A549 (cell line): ENCODE data around the gene KIF3B. TPM values are rescaled to one million over a fixed set of nuclear protein-coding genes. Genes with fewer than 3 reads are reported as not detected.
"Not testable (repeated sequence)": the region's sequence is repeated elsewhere in the genome, so short reads cannot be mapped to it uniquely, and the experiment has no call there.

Experiments used
- ATAC-seq, 2 experiments: fragments of 200-7000 bp in 1 of 2; fragments of >200 bp in 1 of 2; cut with Nextera tagmentation in 1 of 2; cut with Tn5 transposase in 1 of 2; 3 replicates each; pipeline versions ENCODE4 v1.8.0 to v1.9.1; 2018 to 2020; ENCODE audit warnings: mild to moderate bottlenecking in 1 of 2, moderate library complexity in 1 of 2
- CTCF ChIA-PET: fragments of 300-600 bp; sonication (Branson Sonifier 250); formaldehyde crosslinking; extraction: SDS; loops from one replicate; lab custom pipeline; 2021; ENCODE audit warnings: antibody characterized with exemption, inconsistent platforms; lab: Yijun Ruan, JAX
- POLR2A ChIA-PET: fragments of 350-600 bp; formaldehyde crosslinking; extraction: SDS; loops from one replicate; lab custom pipeline; 2021; ENCODE audit warnings: antibody characterized with exemption, inconsistent platforms; lab: Yijun Ruan, JAX
- DNase-seq, 2 experiments: peaks; one replicate each; pipeline versions ENCODE4 v3.0.0 to v3.0.0-alpha.2; 2011 to 2016; ENCODE audit warnings: low read depth in 1 of 2, low spot score in 1 of 2
- FAIRE-seq: peaks from 2 replicates; lab custom pipeline; 2011; peaks lifted over from hg19 to GRCh38; lab: Jason Lieb, UNC
- H3K27ac ChIP-seq, 2 experiments: fragments of >200 bp; sonication (Bioruptor Twin); formaldehyde crosslinking; 3 replicates each; pipeline ENCODE4 v1.5.1; 2016 to 2017
- H3K4me1 ChIP-seq: fragments of >200 bp; sonication (Bioruptor Twin); formaldehyde crosslinking; 3 replicates; pipeline ENCODE4 v1.6.1; 2016
- H3K4me2 ChIP-seq: fragments of >200 bp; sonication (Bioruptor Twin); formaldehyde crosslinking; 3 replicates; pipeline ENCODE4 v1.6.1; 2016
- H3K4me3 ChIP-seq: fragments of >200 bp; sonication (Bioruptor Twin); formaldehyde crosslinking; 3 replicates; pipeline ENCODE4 v1.5.1; 2016
- H3K9me3 ChIP-seq: fragments of >200 bp; sonication (Bioruptor Twin); formaldehyde crosslinking; 3 replicates; pipeline ENCODE4 v1.6.1; 2016
- BCL3 ChIP-seq: fragments of >200 bp; sonication (Bioruptor Twin); formaldehyde crosslinking; IDR thresholded peaks from 3 replicates; pipeline ENCODE4 v1.6.1; 2016
- CEBPB ChIP-seq, 2 experiments: fragments of >200 bp in 1 of 2; sonication (Bioruptor Twin) in 1 of 2; formaldehyde crosslinking in 1 of 2; IDR thresholded peaks; 2 replicates each; pipeline ENCODE4 v1.6.1; 2012 to 2016
- CHD4 ChIP-seq: fragments of 200-600 bp; sonication (generic); IDR thresholded peaks from 2 replicates; pipeline ENCODE4 v1.6.1; 2016; ENCODE audit warnings: antibody characterized with exemption, mild to moderate bottlenecking, borderline replicate concordance
- EHF ChIP-seq: fragments of 250-450 bp; sonication (Bioruptor Pico); IDR thresholded peaks from 2 replicates; pipeline ENCODE4 v1.5.0; 2020; ENCODE audit warnings: mild to moderate bottlenecking
- EHMT2 ChIP-seq: fragments of 200-600 bp; sonication (generic); IDR thresholded peaks from 2 replicates; pipeline ENCODE4 v1.6.1; 2016; ENCODE audit warnings: antibody characterized with exemption, low read depth, mild to moderate bottlenecking, moderate library complexity
- ESRRA ChIP-seq: fragments of 150-350 bp; IDR thresholded peaks from 2 replicates; pipeline ENCODE4 v1.6.1; 2014; ENCODE audit warnings: mild to moderate bottlenecking, low read length, borderline replicate concordance
- FOSB ChIP-seq: fragments of 250-450 bp; sonication (Bioruptor Pico); IDR thresholded peaks from 2 replicates; pipeline ENCODE4 v1.5.0; 2020; ENCODE audit warnings: mild to moderate bottlenecking, moderate library complexity
- HMGXB4 ChIP-seq: fragments of 250-450 bp; sonication (Bioruptor Pico); IDR thresholded peaks from 2 replicates; pipeline ENCODE4 v1.5.0; 2021; ENCODE audit warnings: mild to moderate bottlenecking, moderate library complexity, borderline replicate concordance
- HOXB13 ChIP-seq: fragments of 250-450 bp; sonication (Bioruptor Pico); IDR thresholded peaks from 2 replicates; pipeline ENCODE4 v1.5.0; 2020; ENCODE audit warnings: low read depth, mild to moderate bottlenecking, moderate library complexity
- HOXB5 ChIP-seq: fragments of 250-450 bp; sonication (Bioruptor Pico); IDR thresholded peaks from 2 replicates; pipeline ENCODE4 v1.5.0; 2020; ENCODE audit warnings: mild to moderate bottlenecking, moderate library complexity
- MYC ChIP-seq: IDR thresholded peaks from 2 replicates; pipeline ENCODE4 v1.6.1; 2012; ENCODE audit warnings: mild to moderate bottlenecking, inconsistent platforms, low read length, improper control_type of control experiment, borderline replicate concordance
- NFE2L2 ChIP-seq: fragments of 150-350 bp; conservative IDR thresholded peaks from 2 replicates; pipeline ENCODE4 v1.6.1; 2014; ENCODE audit warnings: low read length
- POLR2A ChIP-seq: IDR thresholded peaks from 2 replicates; pipeline ENCODE4 v1.6.1; 2012; ENCODE audit warnings: mild to moderate bottlenecking, low read length
- WGBS: methylation state at CpG from one replicate; pipeline ENCODE4 v1.1.6; 2017; ENCODE audit errors: missing lambda C conversion rate; 5-methylcytosine and 5-hydroxymethylcytosine counted together
- polyA plus RNA-seq, 4 experiments: library from polyadenylated mRNA; depleted of rRNA in 3 of 4; stranded (reverse); fragments of >200 nt; fragmentation: RNase III in 1 of 4; extraction: RNeasy Plus Mini Kit Qiagen cat#74134 plus additional on column Dnase treatment in 1 of 4; gene quantifications; 2 replicates in 3 of 4; 3 replicates in 1 of 4; pipeline ENCODE4 v1.2.3, GENCODE V29; 2011 to 2017
- TF ChIP-seq, protein P1 (sequence below): fragments of >200 bp; sonication (Bioruptor Twin); formaldehyde crosslinking; IDR thresholded peaks from 3 replicates; pipeline ENCODE4 v1.5.1; 2016
- TF ChIP-seq, protein P2 (sequence below): IDR thresholded peaks from 2 replicates; pipeline ENCODE4 v1.6.1; 2012; ENCODE audit warnings: low read depth, borderline replicate concordance

Gene KIF3B
- polyA plus RNA-seq, 2 of the 4 experiments (the other 2 are of a cell fraction), result 23.7 to 33.7 TPM

- TF ChIP-seq CHD4 (no peak), HOXB5 (CRISPR knock-in tag) (no peak), POLR2A (no peak), EHMT2 (no peak), HOXB13 (CRISPR knock-in tag) (no peak)
- TF ChIP-seq, protein P1, sequence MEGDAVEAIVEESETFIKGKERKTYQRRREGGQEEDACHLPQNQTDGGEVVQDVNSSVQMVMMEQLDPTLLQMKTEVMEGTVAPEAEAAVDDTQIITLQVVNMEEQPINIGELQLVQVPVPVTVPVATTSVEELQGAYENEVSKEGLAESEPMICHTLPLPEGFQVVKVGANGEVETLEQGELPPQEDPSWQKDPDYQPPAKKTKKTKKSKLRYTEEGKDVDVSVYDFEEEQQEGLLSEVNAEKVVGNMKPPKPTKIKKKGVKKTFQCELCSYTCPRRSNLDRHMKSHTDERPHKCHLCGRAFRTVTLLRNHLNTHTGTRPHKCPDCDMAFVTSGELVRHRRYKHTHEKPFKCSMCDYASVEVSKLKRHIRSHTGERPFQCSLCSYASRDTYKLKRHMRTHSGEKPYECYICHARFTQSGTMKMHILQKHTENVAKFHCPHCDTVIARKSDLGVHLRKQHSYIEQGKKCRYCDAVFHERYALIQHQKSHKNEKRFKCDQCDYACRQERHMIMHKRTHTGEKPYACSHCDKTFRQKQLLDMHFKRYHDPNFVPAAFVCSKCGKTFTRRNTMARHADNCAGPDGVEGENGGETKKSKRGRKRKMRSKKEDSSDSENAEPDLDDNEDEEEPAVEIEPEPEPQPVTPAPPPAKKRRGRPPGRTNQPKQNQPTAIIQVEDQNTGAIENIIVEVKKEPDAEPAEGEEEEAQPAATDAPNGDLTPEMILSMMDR, result no peak
Measured at GRCh38 chr20:32370897-32371296, 93.4 kb downstream of the KIF3B start (continued).

- H3K9me3 ChIP-seq, result no peaks in the 10 kb centered on the region
- TF ChIP-seq BCL3 (no peak), FOSB (CRISPR knock-in tag) (no peak), ESRRA (no peak), HMGXB4 (CRISPR knock-in tag) (no peak), EHF (CRISPR knock-in tag) (no peak)
- TF ChIP-seq, protein P1, result no peak
- no peak for ATAC-seq
- ChIA-PET POLR2A (no interaction called here), CTCF (no interaction called here)
- no peak for DNase-seq
- 87% methylated on average over 2 of the region's 2 CpGs for WGBS
- no peak overlapping the region for H3K4me3 ChIP-seq
- H3K4me2 ChIP-seq, result no peak overlapping the region
- no peak overlapping the region for H3K27ac ChIP-seq
- FAIRE-seq, result no peak
- H3K4me1 ChIP-seq, result no peaks in the 10 kb centered on the region
Measured at GRCh38 chr20:32378461-32378860, 101.0 kb downstream of the KIF3B start.

DNA sequence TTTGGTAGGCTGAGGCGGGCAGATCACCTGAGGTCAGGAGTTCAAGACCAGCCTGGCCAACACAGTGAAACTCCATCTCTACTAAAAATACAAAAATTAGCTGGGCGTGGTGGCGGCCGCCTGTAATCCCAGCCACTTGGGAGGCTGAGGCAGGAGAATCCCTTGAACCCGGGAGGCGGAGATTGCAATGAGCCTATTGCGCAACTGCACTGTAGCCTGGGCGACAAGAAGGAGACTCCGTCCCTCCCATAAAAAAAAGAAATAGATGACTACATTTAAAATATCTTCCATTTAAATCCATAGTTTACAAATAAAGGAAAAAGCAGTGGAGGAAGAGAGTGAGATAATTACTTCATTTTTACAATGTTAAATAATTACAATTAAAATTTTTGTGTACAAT, 102.6 kb downstream of the KIF3B start:
- CTCF ChIA-PET, ATAC-seq, H3K4me1 ChIP-seq, FAIRE-seq, POLR2A ChIA-PET, H3K4me2 ChIP-seq, H3K4me3 ChIP-seq, DNase-seq, H3K27ac ChIP-seq, H3K9me3 ChIP-seq: not testable (repeated sequence)
- WGBS, result 94% methylated on average over 9 of the region's 9 CpGs
- peak; percentile 76 to 90; a peak in 3 of 4 replicates for TF ChIP-seq CEBPB (IDR thresholded peaks at IDR 0.05)

DNA sequence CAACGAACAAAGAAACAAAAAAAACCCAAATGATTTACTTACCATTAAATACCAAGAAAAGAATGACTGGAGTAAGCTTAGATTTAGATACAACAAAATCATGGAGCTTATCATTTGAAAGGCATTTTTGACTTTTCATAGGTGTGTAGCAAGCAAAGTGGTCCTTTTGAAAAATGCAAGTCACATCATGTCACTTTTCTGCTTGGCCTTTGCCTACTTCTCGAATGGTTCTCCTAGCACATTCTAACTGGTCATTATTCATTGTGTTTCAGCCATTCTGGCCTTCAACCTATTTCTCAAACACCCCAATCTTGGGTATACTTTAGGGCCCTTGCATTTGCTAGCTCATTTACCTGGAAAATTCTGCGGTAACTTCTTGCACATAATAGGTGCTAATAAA, 103.3 kb downstream of the KIF3B start:
- TF ChIP-seq, protein P2, sequence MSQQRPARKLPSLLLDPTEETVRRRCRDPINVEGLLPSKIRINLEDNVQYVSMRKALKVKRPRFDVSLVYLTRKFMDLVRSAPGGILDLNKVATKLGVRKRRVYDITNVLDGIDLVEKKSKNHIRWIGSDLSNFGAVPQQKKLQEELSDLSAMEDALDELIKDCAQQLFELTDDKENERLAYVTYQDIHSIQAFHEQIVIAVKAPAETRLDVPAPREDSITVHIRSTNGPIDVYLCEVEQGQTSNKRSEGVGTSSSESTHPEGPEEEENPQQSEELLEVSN, result no peak
- TF ChIP-seq MYC, result no peak
- TF ChIP-seq NFE2L2, result peak; percentile 42
- whole genome bisulfite sequencing, result 93% methylated on average over 3 of the region's 3 CpGs

More for the DNA sequence above, 103.3 kb downstream of the KIF3B start:
- ATAC-seq, result no peak
- DNase-seq, result no peak
- Histone ChIP-seq H3K9me3 (no peaks in the 10 kb centered on the region), H3K4me3 (no peak overlapping the region), H3K4me2 (no peak overlapping the region), H3K27ac (no peak overlapping the region), H3K4me1 (peaks cover 14% of the 10 kb centered on the region; the same call in 2 of the 3 replicates)
- ChIA-PET CTCF (no interaction called here), POLR2A (no interaction called here)
- FAIRE-seq, result no peak
